DMS79 (cell line): ENCODE measurements around the gene GRM4.
"Not testable (repeated sequence)": the region's sequence is repeated elsewhere in the genome, so short reads cannot be mapped to it uniquely, and the experiment has no call there.

Source experiments
- DNase-seq: peaks from one replicate; lab custom pipeline; 2025; lab: John Stamatoyannopoulos, UW

The GRM4 gene

DNA sequence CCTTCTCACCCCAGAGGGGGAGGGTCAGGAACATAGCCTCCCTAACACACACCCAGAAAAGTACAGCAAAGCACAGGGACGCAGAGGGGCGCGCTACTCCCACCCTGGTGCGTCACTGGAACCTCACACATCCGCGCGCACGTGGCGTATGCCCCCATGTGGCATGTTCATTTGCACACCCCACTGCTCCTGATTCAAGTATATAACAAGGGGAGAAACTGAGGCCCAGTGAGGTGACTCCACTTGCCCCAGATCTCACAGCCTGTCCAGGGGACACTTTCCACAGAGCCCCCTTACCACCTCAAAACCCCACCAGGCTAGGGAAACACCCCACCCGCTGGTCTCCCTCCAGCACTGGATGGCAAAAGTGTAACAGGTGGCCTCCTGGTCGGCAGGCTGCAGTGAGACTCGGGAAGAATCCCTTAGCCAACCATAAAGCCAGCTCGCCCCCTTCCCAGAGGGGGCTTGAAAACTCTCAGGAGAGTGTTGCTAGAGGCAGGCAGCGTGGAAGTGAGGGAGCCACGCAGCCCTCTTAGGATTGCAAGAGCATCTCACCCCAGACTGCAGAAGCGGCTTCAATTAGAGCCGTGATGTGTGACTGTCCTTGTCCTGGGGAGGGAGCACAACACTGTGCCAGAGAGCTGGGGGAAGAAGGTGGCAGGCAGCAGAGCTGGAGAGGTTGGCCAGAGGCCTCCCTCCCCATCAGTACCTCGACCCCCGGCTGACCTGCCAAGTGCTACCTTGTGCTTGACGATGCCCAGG lies at the start of gene GRM4:
Gene GRM4 (minus strand): TSS at position 67 of the 762 bp plus-strand sequence. CDS start 12,591 bp downstream, outside the sequence.
- no peak for DNase-seq

DNA sequence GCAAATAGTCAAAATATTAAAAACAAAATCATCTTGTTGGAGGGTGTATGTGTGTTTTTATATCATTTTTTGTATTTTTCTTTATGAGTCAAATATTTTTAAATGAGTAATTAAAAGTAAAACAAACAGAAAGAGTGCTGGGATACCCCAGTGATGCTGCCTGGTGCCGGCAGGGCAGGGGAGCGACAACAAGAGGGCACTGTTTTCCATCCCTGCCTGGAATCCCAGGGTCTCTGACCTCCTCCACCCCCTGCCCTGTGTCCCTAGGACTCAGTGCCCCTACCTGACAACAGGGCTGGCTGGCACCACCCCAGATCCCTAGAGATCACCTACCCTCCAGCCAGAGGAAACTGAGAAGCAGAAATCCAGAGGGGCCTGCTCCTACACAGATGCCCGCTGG lies 48.9 kb upstream of the GRM4 start:
- DNase-seq = no peak

DNA sequence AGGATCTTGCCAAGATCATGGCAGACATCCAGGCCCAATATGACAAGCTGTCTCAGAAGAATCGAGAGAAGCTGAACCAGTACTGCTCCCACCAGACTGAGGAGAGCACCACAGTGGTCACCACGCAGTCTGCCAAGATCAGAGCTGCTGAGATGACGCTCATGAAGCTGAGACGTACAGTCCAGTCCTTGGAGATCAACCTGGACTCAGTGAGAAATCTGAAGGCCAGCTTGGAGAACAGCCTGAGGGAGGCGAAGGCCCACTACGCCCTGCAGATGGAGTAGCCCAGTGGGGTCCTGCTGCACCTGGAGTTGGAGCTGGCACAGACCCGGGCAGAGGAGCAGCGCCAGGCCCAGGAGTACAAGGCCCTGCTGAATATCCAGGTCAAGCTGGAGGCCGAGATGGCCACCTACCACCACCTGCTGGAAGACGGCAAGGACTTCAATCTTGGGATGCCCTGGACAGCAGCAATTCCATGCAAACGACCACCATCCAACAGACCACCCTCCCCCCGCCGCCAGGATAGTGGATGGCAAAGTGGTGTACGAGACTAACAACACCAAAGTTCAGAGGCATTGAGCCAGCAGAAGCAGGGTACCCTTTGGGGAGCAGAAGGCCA lies 44.7 kb upstream of the GRM4 start:
- no peak for DNase-seq

DNA sequence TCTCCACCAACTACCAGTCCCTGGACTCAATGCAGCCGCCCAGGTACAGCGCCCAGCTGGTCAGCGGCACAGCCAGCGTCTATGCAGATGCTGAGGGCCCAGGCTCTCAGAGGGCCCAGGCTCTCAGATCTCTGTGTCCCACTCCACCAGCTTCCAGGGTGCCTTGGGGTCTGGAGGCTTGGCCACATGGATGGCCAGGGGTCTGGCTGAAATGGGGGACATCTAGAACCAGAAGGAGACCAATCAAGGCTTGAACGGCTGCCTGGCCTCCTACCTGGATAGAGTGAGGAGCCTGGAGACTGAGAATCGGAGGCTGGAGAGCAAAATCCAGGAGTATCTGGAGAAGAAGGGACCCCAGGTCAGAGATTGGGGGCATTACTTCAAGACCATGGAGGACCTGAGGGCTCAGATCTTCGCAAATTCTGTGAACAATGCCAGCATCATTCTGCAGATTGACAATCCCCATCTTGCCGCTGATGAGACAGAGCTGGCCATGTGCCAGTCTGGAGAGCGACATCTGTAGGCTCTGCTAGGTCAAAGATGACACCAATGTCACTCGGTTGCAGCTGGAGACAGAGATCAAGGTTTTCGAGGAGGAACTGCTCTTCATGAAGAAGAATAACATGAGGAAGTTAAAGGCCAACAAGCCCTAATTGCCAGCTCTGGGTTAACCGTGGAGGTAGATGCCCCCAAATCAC lies 44.1 kb upstream of the GRM4 start:
- no peak for DNase-seq

DNA sequence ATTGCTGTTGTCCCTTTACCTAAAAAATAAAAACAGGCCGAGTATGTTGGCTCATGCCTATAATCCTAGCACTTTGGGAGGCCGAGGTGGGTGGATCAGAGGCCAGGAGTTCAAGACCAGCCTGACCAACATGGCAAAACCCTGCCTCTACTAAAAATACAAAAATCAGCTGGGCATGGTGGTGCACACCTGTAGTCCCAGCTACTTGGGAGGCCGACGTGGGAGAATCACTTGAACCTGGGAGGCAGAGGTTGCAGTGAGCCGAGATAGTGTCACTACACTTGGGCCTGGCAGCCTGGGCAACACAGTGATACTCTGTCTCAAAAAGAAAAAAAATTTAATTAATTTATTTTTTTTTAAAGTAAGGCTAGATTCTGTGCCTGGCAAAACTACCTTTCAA lies 38.8 kb upstream of the GRM4 start:
- DNase-seq = not testable (repeated sequence)

DNA sequence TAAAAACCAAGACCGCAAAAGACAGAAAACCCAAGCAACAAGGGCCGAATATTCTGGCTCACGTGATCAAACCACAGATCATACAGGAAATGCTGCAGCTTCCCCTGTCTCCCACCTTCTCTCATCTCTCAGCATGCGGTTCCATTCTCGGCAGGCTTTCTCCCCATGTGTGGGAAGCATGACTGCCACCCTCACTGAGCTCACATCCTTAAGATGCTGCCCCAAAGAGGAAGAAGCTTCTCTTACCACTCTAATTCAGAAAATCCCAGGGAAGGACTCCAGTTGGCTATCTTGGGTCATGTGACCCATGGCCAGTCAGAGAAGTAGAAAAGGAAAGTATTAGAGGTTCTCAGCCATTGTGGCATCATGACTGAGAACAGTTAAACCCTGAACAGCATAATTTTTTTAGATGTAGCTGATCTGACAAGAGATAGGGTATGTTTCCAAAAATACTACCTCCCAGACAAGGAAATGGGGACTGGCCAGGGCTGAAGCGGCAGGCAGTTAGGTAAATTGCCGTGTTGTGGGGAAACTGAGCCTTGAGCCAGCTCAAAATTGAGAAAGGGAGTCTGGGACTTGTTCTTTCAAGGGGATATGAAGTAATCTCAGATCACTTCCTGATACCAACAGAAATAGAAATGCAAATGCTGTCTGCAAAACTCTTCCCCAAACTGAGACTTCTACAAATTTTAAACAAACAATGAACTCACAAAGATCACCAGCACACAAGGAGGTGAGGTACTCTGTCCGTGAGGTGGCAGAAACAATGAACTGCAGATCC lies 37.1 kb upstream of the GRM4 start:
- DNase-seq = no peak

DNA sequence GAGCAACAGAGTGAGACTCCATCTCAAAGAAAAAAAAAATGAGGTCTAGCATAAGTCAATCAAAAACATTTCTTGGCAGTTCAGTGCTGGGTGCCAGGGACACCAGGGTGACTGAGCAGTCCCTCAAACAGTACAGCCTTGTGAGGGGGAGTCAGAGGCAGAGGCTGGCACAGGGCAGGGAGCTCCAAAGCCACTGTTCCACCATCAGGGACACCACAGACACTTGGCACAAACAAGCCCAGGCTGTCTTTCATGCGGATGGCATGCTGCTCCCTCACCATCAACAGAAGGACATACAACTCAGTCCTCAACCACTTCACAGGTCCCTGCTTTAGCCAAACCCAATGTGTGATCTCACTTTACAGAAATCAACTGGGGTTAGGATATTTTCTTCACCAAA lies 36.0 kb upstream of the GRM4 start:
- DNase-seq = no peak

DNA sequence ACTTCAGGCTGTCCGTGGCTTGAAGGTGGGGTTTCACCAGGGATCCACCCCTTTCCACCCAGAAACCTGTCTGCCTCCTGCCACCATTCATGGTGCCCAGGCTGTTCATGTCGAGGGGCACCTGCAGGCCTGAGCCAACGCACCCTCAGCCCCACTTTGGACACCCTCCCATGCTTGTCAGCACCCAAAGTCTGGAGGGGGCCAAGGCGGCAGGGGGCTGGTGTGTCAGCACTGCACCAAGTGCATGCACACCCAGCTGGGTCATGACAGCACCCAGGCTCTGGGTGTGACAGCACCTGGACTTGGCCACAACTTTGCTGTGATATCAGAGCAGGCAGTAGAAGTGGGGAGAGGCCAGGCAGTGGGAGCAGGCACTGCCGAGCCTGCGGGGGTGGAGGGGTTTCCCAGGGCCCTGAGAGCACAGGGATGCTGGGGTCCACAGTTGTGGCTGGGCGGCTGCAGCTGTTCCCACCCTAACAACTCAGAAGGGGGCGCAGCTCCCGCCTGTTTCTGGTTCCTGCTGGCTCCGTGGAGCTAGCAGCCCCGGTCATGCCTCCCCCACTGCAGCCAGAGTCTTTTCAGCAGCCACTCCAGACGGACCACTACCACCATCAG lies 33.3 kb upstream of the GRM4 start:
- DNase-seq = no peak

DNA sequence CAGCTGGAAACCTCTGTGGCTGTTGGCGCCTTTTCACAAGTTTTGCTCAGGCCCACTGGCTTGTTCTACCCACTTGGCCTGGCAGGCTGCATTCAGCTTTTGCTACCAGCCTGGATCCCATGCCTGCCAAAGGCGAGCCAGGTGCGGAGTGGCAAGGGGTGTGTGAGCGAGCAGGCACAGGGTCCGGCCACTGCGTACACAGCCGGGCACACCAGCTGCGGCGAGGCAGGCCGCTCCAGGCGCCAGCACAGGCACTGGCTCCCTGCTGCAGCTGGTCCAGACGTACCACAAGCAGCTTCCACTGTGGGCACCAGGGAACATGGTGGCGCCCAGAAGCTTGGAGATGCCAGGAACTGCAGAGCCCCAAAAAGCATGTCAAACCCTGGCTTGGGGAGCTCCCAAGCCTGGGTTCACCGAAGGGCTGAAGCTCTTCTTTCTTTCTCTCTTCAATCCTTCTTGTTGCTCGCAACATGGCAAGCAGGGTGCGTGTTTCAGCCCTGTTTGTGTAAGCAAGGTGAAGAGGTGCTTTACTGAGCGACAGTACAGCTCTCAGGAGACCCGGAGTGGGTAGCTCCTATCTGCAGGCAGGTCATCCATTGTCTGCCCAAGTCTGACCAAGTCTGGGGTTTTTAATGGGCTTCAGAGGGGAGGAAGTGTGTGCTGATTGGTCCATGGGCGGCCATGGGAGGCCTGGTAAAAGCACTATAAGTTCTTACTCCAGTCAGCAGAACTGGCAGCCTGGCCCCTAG lies 32.6 kb upstream of the GRM4 start:
- no peak for DNase-seq

DNA sequence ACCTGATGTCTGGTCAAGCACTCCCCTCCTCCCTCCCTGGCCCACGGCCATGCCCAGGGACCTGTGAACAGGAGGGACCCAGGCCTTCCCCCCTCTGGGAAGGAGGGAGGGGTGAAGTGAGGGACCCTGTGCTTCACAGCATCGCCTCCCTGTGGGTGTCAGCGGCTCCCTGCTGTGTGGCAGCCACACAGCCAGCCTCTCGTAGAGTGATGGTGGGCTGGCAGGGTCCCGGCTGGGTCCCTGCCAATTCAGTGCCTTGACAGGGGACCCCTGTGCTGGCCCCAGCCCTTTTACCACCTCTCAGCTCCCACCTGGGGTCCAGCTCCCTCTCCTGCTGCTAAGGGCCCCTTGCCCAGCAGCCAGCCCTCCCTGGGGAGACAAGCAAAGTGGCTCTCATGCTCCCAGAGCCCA lies 31.3 kb upstream of the GRM4 start:
- no peak for DNase-seq

DNA sequence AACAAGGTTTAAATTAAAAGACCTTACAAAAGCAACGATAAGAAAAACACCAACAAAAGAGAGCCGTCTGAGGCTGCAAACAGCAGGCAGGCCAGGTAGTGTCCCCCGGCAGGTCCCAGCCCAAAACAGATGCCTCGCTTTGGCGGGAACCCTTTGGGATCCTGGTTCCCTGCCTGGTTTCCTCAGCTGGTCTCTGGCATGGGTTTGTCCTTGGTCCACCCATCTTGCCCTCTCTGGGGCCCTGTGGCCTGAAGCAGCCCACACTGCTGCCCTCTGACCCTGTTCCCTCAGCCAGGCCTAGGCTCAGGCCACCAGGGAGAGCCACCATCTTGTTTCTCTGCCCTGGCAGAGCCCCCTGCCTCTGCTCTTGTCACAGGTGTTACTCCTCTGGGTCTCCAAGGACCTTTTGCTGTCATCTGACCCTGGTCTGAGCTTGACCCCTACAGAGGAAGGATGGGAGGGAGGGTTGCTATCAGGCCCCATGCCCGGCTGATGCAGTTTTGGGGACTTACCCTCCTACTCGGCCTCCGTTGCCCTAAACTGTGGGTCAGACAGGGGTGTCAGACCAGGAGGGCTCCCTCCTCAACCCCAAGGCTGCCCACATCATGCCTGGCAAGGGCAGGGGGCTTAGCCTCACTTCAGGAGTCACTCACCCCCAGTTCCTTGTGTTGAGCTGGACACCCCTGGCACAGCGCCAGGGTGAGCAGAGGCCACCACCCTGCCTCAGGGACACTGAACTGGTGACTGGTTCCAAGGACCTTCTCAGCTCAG lies 30.6 kb upstream of the GRM4 start:
- no peak for DNase-seq

DNA sequence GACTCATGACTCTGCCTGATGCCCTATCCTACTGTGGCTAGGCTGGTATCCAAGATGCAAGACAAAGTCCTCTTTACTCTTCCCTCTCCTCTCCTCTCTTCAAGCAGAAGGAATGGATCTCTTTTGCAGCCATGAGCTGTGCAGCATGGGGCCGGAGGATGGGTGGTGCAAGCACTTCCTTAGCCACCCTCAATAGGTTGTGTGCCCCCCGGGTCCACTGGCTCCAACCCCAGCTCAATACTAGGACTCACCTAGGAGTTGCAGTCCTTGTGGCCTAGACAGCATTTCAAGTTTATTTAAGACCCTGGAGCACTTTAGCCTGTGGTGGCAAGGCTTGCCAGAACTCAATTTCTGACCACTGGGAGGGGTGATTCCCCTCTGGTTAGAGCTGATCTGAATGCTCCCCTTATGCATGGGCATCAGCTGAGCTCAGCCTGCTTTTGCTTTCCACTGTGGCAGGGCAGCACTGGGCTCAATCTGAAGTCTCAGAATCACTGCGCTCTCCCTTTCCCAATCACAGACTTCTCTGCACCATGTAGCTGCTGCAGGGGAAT lies 29.0 kb upstream of the GRM4 start:
- no peak for DNase-seq

DNA sequence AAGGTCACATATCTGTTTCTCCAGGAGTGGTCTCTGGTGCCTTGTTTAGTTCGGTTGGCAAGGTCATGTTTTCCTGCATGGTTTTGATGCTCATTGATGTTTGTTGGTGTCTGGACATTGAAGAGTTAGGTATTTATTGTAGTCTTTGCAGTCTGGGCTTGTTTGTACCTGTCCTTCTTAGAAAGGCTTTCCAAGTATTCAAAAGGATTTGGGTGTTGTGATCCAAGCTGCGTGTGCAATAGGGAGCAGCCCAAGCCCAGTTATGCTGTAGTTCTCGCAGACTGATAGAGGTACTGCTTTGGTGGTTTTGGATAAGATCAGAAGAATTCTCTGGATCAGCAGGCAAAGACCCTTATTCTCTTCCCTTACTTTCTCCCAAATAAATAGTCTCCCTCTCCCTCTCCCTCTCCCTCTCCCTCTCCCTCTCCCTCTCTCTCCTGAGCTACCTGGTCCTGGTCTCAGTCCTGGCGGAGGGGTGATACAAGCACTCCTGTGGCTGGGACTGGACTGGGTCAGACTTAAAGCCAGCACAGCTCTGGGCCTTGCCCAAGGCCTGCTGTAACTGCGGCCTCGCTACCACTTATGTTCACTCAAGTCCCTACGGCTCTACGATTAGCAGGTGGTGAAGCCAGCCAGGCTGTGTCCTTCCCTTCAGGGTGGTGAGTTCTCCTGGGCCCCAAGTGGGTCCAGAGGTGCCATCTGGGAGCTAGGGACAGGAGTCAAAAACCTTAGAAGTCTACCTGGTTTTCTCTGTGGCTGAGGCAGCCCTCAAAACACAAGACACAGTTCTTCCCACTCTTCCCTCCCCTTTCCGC lies 27.3 kb upstream of the GRM4 start:
- DNase-seq = no peak

DNA sequence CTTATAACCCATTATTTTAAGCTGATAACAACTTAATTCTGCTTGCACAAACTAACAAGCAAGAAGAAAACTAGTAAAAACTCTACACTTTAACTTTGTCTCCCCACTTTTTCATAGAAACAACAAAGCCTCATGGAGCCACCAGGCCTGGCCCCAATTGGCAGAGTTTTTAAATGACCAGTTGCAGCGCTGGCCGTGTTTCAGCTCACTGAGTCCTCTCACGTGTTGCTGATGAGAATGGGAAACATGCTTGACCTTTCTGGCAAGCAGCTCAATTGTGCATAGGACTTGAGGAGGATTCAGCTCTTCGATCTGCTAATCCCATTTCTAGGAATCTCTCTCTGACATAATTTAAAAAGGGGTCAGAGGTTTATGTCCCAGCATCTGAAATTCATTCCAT lies 24.5 kb upstream of the GRM4 start:
- no peak for DNase-seq

DNA sequence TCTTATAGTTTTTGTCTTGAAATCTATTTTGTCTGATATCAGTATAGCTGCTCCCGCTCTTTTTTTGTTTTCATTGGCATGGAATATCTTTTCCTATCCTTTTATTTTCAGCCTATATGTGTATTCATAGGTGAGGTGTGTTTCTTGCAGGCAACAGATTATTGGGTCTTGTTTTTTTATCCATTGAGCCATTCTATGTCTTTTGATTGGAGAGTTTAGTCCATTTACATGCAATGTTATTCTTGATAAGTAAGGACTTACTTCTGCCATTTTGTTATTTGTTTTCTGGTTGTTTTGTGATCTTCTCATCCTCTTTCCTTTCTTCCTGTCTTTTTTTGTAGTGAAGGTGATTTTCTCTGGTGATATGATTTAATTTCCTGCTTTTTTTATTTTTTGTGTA lies 24.0 kb upstream of the GRM4 start:
- no peak for DNase-seq

DNA sequence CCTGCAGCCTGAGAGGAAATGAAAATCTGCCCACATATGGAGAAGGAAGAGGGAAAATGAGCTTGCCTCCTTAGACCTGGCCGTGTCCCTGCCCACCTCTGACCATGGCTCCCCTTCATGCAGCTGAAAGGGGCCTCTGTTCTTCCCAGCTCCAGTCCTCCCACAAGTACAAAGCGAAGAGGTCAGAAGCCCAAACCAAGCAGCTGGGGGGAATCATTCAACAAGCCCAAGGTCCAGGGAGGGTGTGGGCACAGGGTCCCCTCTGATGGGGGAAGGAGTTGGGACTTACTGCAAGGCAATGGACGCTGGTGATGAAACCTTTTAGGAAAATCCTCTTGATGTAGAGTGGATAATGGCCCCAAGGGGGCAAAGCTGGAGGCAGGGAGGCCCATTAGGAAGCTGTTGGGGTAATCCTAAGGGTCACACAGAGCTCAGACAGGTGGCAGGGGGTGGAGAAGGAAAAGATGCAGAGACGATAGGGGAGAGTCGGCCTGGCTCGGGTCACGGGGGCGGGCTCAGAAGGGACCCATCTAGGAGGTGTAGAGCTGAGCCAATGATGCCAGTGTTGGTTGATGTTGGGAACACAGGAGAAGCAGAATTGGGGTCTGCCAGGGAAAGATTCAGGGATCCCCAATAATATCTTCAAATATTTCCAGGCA lies 16.1 kb upstream of the GRM4 start:
- DNase-seq = no peak

DNA sequence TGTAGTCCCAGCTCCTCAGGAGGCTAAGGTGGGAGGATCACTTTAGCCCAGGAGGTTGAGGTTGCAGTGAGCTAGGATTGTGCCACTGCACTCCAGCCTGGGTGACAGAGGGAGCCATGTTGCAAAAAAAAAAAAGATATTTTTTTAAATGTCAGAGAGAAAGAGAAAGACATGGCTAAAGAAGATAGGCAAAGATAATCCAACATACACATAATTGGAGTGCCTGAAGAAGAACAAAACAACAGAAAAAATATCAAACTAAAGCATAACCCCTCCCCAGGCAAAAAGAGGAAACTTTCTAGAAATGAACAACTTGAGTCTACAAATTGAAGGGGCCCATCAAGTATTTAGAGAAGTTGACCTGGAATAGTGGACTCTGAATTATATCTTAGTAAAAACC lies 14.0 kb upstream of the GRM4 start:
- DNase-seq = no peak

DNA sequence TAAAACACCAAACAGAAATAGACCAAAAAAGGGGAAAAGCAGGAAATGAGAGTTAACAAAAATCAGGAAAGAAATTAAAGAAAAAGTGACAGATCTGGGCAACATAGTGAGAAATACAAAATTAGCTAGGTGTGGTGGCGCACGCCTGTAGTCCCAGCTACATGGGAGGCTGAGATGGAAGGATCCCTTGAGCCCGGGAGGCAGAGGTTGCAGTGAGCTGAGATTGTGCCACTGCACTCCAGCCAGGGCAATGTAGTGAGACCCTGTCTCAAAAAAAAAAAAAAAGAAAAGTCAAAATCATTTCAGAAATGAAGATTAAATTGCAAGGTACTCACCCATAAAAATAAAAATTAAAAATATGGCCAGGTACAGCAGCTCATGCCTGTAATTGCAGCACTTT lies 13.0 kb upstream of the GRM4 start:
- no peak for DNase-seq

DNA sequence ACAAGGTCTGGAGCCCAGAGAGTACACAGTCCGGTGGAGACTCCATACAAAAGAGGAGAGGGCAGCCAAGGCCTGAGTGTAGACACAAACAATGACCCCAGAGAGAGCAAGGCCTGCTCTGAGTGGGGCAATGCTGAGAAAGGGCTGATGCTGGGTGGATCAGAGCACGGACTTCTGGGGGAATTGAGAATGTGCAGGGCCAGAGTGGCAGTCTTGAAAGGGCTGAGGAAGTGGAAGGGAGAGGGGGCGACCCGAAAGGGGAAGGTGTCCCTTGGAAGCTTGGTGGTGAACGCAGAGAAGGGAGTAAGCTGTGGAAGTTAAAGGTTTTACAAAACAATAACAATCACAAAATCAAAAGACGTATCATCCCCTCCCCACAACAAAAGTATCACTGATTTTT lies 12.0 kb upstream of the GRM4 start:
- no peak for DNase-seq
